ENCODE measurements around the gene LURAP1L. TPM values are rescaled to one million over a fixed set of nuclear protein-coding genes. Genes with fewer than 3 reads are reported as not detected.

Gene LURAP1L
- total RNA-seq, 1 experiment from 2014 or later = not detected

- no peak overlapping the region for H3K27ac ChIP-seq (ENCODE audit: low read length)
- no peaks in the 10 kb centered on the region for H3K9me2 ChIP-seq (replicated peaks; ENCODE audit: insufficient read depth, low read length)
- H3K4me3 ChIP-seq (ENCODE audit: low read length) = no peak overlapping the region
- no peaks in the 10 kb centered on the region for H3K27me3 ChIP-seq (ENCODE audit: low read length)
- no peak for DNase-seq
- H3K9ac ChIP-seq (ENCODE audit: low read length) = no peak overlapping the region
- no peaks in the 10 kb centered on the region for H3K4me1 ChIP-seq (ENCODE audit: low read length)
- H4K20me1 ChIP-seq (ENCODE audit: insufficient read depth, low read depth, low read length) = no peaks in the 10 kb centered on the region
- no peaks in the 10 kb centered on the region for H3K79me2 ChIP-seq (ENCODE audit: low read length)
- H3K9me3 ChIP-seq (ENCODE audit: low read length) = no peaks in the 10 kb centered on the region
- no peak overlapping the region for H3K4me2 ChIP-seq (ENCODE audit: low read depth, low read length, poor library complexity, severe bottlenecking)
- H3K36me3 ChIP-seq (ENCODE audit: insufficient read depth, low read length) = no peaks in the 10 kb centered on the region
- no peak overlapping the region for H2AFZ ChIP-seq (ENCODE audit: low read length)
Observed at GRCh38 chr9:12817702-12818101, 42.9 kb downstream of the LURAP1L start.

- Histone ChIP-seq H3K9ac (ENCODE audit: low read length) (no peak overlapping the region), H3K4me2 (ENCODE audit: low read depth, low read length, poor library complexity, severe bottlenecking) (no peak overlapping the region), H3K4me1 (ENCODE audit: low read length) (no peaks in the 10 kb centered on the region), H4K20me1 (ENCODE audit: insufficient read depth, low read depth, low read length) (no peaks in the 10 kb centered on the region), H3K36me3 (ENCODE audit: insufficient read depth, low read length) (no peaks in the 10 kb centered on the region), H3K9me3 (ENCODE audit: low read length) (no peaks in the 10 kb centered on the region), H2AFZ (ENCODE audit: low read length) (no peak overlapping the region), H3K9me2 (replicated peaks; ENCODE audit: insufficient read depth, low read length) (no peaks in the 10 kb centered on the region), H3K79me2 (ENCODE audit: low read length) (no peaks in the 10 kb centered on the region), H3K27me3 (ENCODE audit: low read length) (no peaks in the 10 kb centered on the region), H3K4me3 (ENCODE audit: low read length) (no peak overlapping the region), H3K27ac (ENCODE audit: low read length) (no peak overlapping the region)
- DNase-seq = no peak
Observed at GRCh38 chr9:12818431-12819000, 43.7 kb downstream of the LURAP1L start.

GRCh38 chr9:12819436-12820185 lies 44.8 kb downstream of the LURAP1L start:
- no peak overlapping the region for H3K9ac ChIP-seq (ENCODE audit: low read length)
- H3K27ac ChIP-seq (ENCODE audit: low read length) = no peak overlapping the region
- H3K4me2 ChIP-seq (ENCODE audit: low read depth, low read length, poor library complexity, severe bottlenecking) = no peak overlapping the region
- no peak overlapping the region for H2AFZ ChIP-seq (ENCODE audit: low read length)
- H3K4me3 ChIP-seq (ENCODE audit: low read length) = no peak overlapping the region
- no peaks in the 10 kb centered on the region for H3K79me2 ChIP-seq (ENCODE audit: low read length)
- no peaks in the 10 kb centered on the region for H4K20me1 ChIP-seq (ENCODE audit: insufficient read depth, low read depth, low read length)
- peak; percentile 48 for DNase-seq
- no peaks in the 10 kb centered on the region for H3K4me1 ChIP-seq (ENCODE audit: low read length)
- H3K9me2 ChIP-seq (replicated peaks; ENCODE audit: insufficient read depth, low read length) = no peaks in the 10 kb centered on the region
- no peaks in the 10 kb centered on the region for H3K36me3 ChIP-seq (ENCODE audit: insufficient read depth, low read length)
- no peaks in the 10 kb centered on the region for H3K9me3 ChIP-seq (ENCODE audit: low read length)
- H3K27me3 ChIP-seq (ENCODE audit: low read length) = no peaks in the 10 kb centered on the region

- Histone ChIP-seq H3K36me3 (ENCODE audit: insufficient read depth, low read length) (no peaks in the 10 kb centered on the region), H3K4me3 (ENCODE audit: low read length) (no peak overlapping the region), H3K27ac (ENCODE audit: low read length) (no peak overlapping the region), H3K4me1 (ENCODE audit: low read length) (no peaks in the 10 kb centered on the region), H3K9ac (ENCODE audit: low read length) (no peak overlapping the region), H3K27me3 (ENCODE audit: low read length) (no peaks in the 10 kb centered on the region), H4K20me1 (ENCODE audit: insufficient read depth, low read depth, low read length) (no peaks in the 10 kb centered on the region), H3K4me2 (ENCODE audit: low read depth, low read length, poor library complexity, severe bottlenecking) (no peak overlapping the region), H3K9me3 (ENCODE audit: low read length) (no peaks in the 10 kb centered on the region), H2AFZ (ENCODE audit: low read length) (no peak overlapping the region), H3K9me2 (replicated peaks; ENCODE audit: insufficient read depth, low read length) (no peaks in the 10 kb centered on the region), H3K79me2 (ENCODE audit: low read length) (no peaks in the 10 kb centered on the region)
- DNase-seq = no peak
Observed at GRCh38 chr9:12822111-12822510, 47.3 kb downstream of the LURAP1L start.

- no peaks in the 10 kb centered on the region for H3K79me2 ChIP-seq (ENCODE audit: low read length)
- no peak overlapping the region for H3K4me3 ChIP-seq (ENCODE audit: low read length)
- no peaks in the 10 kb centered on the region for H3K9me3 ChIP-seq (ENCODE audit: low read length)
- H3K9me2 ChIP-seq (replicated peaks; ENCODE audit: insufficient read depth, low read length) = no peaks in the 10 kb centered on the region
- no peak for DNase-seq
- H4K20me1 ChIP-seq (ENCODE audit: insufficient read depth, low read depth, low read length) = no peaks in the 10 kb centered on the region
- no peak overlapping the region for H3K9ac ChIP-seq (ENCODE audit: low read length)
- H2AFZ ChIP-seq (ENCODE audit: low read length) = no peak overlapping the region
- no peaks in the 10 kb centered on the region for H3K4me1 ChIP-seq (ENCODE audit: low read length)
- H3K4me2 ChIP-seq (ENCODE audit: low read depth, low read length, poor library complexity, severe bottlenecking) = no peak overlapping the region
- no peaks in the 10 kb centered on the region for H3K27me3 ChIP-seq (ENCODE audit: low read length)
- H3K36me3 ChIP-seq (ENCODE audit: insufficient read depth, low read length) = no peaks in the 10 kb centered on the region
- H3K27ac ChIP-seq (ENCODE audit: low read length) = no peak overlapping the region
Observed at GRCh38 chr9:12826924-12827565, 52.2 kb downstream of the LURAP1L start.

- Histone ChIP-seq H4K20me1 (ENCODE audit: insufficient read depth, low read depth, low read length) (no peaks in the 10 kb centered on the region), H3K27ac (ENCODE audit: low read length) (no peak overlapping the region), H3K79me2 (ENCODE audit: low read length) (no peaks in the 10 kb centered on the region), H3K9ac (ENCODE audit: low read length) (no peak overlapping the region), H3K4me2 (ENCODE audit: low read depth, low read length, poor library complexity, severe bottlenecking) (no peak overlapping the region), H3K4me1 (ENCODE audit: low read length) (no peaks in the 10 kb centered on the region), H3K9me2 (replicated peaks; ENCODE audit: insufficient read depth, low read length) (no peaks in the 10 kb centered on the region), H2AFZ (ENCODE audit: low read length) (no peak overlapping the region), H3K4me3 (ENCODE audit: low read length) (no peak overlapping the region), H3K36me3 (ENCODE audit: insufficient read depth, low read length) (no peaks in the 10 kb centered on the region), H3K9me3 (ENCODE audit: low read length) (no peaks in the 10 kb centered on the region), H3K27me3 (ENCODE audit: low read length) (no peaks in the 10 kb centered on the region)
- no peak for DNase-seq
Observed at GRCh38 chr9:12833701-12834100, 58.9 kb downstream of the LURAP1L start.

- Histone ChIP-seq H3K9me2 (replicated peaks; ENCODE audit: insufficient read depth, low read length) (no peaks in the 10 kb centered on the region), H3K4me3 (ENCODE audit: low read length) (no peak overlapping the region), H4K20me1 (ENCODE audit: insufficient read depth, low read depth, low read length) (no peaks in the 10 kb centered on the region), H3K4me1 (ENCODE audit: low read length) (no peaks in the 10 kb centered on the region), H3K36me3 (ENCODE audit: insufficient read depth, low read length) (no peaks in the 10 kb centered on the region), H3K79me2 (ENCODE audit: low read length) (no peaks in the 10 kb centered on the region), H3K4me2 (ENCODE audit: low read depth, low read length, poor library complexity, severe bottlenecking) (no peak overlapping the region), H3K27ac (ENCODE audit: low read length) (no peak overlapping the region), H2AFZ (ENCODE audit: low read length) (no peak overlapping the region), H3K9ac (ENCODE audit: low read length) (no peak overlapping the region), H3K27me3 (ENCODE audit: low read length) (no peaks in the 10 kb centered on the region), H3K9me3 (ENCODE audit: low read length) (no peaks in the 10 kb centered on the region)
- DNase-seq = no peak
Observed at GRCh38 chr9:12838546-12838945, 63.7 kb downstream of the LURAP1L start.

- H3K36me3 ChIP-seq (ENCODE audit: insufficient read depth, low read length) = no peaks in the 10 kb centered on the region
- H3K27me3 ChIP-seq (ENCODE audit: low read length) = no peaks in the 10 kb centered on the region
Observed at GRCh38 chr9:12843735-12844134, 68.9 kb downstream of the LURAP1L start.

More at GRCh38 chr9:12843735-12844134, 68.9 kb downstream of the LURAP1L start:
- H3K9me3 ChIP-seq (ENCODE audit: low read length) = no peaks in the 10 kb centered on the region
- DNase-seq = no peak
- H3K27ac ChIP-seq (ENCODE audit: low read length) = no peak overlapping the region
- no peak overlapping the region for H2AFZ ChIP-seq (ENCODE audit: low read length)
- H3K4me1 ChIP-seq (ENCODE audit: low read length) = no peaks in the 10 kb centered on the region
- no peak overlapping the region for H3K4me3 ChIP-seq (ENCODE audit: low read length)
- H4K20me1 ChIP-seq (ENCODE audit: insufficient read depth, low read depth, low read length) = no peaks in the 10 kb centered on the region
- H3K9me2 ChIP-seq (replicated peaks; ENCODE audit: insufficient read depth, low read length) = no peaks in the 10 kb centered on the region
- H3K4me2 ChIP-seq (ENCODE audit: low read depth, low read length, poor library complexity, severe bottlenecking) = no peak overlapping the region
- H3K9ac ChIP-seq (ENCODE audit: low read length) = no peak overlapping the region
- no peaks in the 10 kb centered on the region for H3K79me2 ChIP-seq (ENCODE audit: low read length)

Measured in Karpas-422 (cell line).